Stimulated activated CD4-positive, alpha-beta T cell treated with anti-CD3 and anti-CD28 coated beads, Interleukin-12 subunit alpha, Interleukin-12 subunit beta, amount 100 ng/mL, for 48 hours (primary cell): ENCODE measurements around the gene MLLT10.

Source experiments
- DNase-seq, 3 donors: peaks; one replicate each; pipeline ENCODE4 v3.0.0-alpha.2; 2020; ENCODE audit warnings: low read depth in 2 of 3, low spot score in 1 of 3

Gene MLLT10

DNA sequence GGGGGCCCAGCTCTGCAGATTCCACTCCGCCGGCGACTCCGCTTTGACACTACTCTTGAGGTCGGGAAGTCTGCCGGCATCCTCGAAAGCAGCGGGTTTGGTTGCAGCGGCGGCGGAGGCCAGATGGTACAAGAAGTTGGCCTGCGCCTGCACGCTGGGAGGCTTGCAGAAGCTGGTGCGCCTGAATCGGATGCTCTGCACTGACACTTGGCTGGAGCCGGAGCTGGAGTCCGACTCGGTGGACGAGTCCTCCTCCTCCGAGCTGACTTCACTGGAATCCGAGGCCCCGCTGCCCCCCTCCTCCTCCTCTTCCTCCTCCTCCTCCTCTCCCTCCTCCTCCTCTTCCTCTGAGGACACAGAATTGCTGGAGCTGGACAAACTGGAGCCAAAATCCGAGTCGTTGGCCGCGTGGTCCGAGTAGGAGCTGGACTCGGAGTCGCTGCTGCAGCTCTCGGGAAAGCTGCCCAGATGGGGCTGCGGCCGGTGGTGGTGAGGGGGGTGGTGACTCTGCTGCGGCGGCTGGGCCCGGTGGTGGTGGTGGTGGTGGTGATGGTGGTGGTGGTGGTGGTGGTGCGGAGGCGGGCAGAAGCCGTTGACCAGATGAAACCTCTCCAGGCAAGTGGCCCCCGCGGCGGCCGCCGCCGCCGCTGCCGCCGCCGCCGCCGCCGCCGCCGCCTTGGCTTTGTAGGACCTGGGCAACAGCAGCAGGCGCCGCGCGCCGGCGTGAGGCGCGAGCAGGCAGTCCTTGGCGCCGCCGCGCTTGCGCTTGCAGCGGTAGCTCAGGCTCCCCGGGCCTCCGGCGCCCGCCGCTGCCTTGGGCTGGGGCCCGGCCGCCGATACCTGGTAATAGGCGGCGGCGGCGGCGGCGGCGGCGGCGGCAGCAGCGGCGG is 17.5 kb upstream of the MLLT10 start:
- DNase-seq = no peak

DNA sequence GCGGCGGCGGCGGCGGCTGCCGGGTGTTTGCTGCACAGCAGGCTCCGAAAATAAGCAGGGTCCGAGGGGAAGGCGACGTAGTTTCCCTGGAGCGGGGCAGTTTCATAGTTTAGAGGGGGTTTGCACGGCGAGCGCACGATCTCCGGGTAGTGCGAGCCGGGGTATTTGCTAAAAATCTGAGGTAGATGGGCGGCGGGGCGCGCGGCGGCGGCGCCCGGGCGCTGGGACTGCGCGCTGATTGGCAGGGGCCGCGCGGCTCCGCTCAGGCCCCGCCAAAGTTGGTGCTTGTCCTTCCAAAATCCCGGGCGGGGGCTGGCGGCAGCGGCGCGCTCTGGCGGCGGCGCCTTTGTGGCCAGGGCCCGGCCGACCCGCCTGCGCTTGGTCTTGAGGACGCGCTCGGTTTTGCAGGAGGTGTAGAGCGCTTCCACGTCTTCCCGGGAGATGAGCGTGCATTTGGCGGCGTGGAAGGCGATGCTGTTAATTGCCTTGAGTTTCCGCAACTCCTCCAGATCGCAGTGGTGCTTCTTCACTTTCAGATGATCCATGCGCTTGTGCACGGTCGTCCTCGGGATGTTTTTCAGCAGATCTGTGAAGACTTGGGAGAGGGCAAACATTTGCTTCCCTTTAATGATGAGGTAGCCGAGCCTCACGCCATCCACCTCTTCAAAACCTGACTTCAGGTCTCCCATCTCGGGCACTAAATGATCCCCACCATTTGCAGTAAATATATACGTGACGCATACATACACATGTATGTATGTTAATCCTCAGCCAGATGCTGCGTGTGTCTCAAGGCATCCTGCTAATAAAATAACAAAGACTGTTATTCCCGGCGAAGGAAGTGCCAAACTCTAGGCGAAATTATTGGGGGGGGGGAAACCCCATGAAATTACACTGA is 16.6 kb upstream of the MLLT10 start:
- no peak for DNase-seq

DNA sequence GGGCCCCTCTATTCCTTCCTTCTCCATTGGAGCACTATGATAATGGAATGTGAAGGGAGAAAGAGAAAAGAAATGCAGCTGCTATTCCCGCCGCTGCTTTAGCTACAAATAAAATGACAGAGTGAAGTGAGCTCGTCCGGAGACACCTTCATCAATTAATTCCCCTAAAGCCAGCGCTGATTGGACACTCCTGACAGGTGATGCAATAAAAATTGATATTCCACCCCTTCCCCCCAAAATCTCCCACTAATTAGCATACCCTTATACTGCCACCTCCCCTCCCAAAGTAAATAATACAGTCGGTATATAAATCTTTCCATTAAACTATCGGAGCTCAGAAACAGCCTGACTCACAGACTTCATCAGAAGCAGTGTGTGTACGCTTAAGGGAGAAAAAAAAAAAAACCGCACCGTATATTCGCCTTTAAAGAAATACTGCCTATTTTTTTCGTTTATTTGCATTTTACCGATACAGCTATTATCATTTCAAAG is 15.8 kb upstream of the MLLT10 start:
- DNase-seq = no peak

DNA sequence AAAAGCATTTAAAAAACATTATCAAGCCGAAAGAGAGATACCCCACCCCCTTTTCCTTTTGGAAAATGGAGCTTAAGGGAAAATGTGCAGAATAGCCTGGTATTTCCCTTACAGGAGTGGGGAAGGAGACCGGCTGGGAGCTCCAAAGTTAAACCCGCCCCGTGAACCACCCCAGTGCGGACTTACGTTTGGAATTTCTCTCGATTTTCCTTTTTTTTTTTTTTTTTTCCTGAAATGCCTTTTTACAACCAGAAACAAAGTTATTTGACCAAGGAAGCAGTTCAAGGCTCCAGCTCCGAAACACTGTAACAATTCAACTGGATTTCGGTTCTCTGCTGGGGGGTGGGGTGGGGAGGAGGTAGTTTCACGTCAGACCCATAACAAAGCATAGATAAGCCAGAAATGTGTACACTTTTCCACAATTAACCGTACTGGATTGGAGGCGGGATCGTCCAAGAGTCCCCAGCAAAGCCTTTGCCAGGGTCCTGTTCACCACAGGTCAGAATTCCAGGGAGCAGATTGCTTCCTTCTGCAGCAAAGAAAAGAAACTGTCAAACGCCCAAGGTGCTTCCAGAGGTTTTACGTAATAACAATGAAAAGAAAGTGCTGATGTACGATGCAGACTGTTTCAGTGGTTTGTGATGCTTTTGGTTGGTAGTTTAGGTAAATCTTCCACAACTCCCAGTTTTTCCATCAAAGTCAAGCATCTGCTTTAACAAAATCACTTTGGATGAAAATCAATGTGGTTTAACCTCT is 15.2 kb upstream of the MLLT10 start:
- no peak for DNase-seq

DNA sequence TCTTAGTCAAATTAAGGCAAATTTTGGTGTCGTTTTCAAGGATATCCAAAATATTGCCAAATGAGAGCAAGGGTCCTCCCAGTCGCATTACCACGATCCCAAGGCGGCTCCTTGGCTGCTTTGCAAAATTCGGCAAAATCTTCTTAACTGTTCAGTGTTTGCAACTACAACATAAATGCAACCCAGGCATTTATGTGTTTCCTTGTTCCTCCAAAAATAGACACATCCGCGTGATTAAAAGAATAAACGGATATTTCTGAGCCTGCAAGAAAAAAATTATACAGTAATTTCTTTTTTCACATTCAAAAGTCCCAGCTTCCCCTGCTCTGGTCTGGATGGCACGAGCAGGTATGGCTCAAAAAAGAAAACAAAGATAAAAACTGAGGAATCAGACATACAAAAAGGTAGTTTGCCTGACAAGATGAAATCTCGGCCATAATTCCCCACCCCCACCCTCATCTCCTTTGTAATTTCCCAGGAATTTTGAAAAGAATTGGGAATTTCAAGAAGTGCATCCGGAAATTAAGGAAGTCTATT is 14.6 kb upstream of the MLLT10 start:
- DNase-seq = no peak

DNA sequence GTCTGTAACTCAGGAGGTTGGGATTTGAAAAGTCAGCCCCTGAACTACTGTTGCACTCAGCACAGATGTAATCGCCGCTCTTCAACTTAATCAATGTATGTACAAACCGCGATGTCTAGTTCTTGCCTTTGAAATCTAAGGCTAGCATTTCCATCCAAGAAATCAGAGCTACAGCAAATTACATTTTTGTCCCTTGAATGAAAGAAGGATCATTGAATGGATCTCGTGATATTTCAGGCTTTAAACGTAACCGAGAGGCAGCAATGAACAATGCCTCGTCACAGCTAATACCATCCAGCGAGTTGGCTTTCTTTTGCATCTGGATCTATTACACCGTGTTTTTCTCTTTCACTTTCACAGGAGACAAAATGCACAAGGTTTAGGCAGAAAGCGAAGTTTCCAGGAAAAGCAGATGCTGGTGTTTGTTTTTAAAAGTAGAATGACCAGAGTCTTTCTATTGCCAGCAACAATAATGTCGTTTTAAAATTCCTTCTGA is 14.0 kb upstream of the MLLT10 start:
- DNase-seq = no peak

DNA sequence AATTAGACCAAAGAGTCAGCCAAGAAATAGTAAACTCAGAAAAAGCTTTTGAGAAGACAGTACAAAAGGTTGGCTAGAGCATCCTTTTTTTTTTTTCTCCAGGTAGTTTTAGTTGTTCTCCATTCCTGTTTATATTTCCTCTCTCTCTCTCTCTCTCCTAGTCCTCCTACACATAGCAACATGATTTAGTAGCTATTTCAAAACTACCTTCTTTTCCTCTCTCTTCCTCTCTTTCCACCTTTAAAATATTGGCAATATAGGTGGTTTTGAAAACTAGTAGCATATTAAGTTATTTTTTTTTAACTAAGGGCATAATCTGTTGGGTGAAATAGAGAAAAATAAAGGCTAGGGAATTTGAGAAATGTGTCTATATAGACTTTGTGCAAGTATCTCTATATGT is 13.5 kb upstream of the MLLT10 start:
- no peak for DNase-seq

DNA sequence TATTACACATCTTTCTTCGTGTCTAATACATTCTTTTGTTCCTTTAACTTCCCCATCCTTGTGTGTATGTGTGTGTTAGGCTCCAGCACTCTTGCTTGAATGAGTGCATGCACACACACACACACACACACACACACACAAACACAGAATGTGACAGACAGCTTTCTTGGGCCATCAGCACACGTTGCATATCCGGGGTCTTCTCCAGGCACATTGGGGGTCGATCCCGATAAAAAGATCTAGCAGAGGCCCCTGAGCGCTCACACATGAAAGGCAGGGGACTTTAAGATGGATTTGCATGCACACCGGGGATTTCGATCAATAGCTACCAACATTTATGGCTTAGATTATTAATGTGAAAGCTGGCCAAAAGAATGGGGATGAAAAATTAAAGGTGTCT is 13.1 kb upstream of the MLLT10 start:
- DNase-seq = no peak

DNA sequence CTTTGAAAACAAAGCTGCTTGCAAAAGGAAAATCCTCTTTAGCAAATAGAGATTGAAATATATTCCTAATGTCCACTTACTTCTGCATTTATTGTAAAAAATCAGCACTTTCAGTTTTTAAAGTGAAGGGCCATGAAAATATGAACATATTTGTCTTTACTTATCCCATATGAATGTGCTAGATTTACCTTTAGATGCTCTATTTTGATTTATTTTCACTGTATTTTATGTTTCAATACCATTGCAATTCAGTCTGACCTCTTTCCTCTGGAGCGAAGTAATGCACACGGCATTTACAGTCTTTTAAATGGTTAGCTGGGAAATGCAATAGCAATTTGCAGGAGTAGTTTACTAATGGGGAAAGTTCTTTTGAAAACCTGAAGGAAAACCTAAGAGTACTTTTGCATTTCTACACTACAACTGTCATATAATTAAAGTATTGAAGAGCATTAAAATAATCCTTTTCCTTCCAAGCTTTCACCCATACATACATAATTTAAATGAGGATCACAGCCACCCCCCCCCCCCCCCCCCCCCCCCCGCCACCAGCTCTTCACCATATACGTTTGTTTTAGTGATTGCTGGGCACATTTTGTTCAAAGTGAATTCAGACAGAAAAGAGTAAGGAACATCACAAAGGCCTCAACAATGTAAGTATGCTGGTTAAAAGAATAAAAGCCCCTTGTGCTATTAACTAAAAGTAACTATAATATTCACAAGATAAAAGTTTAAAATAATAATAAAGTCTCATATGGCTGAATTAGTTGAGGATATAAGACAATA is 12.1 kb upstream of the MLLT10 start:
- no peak for DNase-seq

DNA sequence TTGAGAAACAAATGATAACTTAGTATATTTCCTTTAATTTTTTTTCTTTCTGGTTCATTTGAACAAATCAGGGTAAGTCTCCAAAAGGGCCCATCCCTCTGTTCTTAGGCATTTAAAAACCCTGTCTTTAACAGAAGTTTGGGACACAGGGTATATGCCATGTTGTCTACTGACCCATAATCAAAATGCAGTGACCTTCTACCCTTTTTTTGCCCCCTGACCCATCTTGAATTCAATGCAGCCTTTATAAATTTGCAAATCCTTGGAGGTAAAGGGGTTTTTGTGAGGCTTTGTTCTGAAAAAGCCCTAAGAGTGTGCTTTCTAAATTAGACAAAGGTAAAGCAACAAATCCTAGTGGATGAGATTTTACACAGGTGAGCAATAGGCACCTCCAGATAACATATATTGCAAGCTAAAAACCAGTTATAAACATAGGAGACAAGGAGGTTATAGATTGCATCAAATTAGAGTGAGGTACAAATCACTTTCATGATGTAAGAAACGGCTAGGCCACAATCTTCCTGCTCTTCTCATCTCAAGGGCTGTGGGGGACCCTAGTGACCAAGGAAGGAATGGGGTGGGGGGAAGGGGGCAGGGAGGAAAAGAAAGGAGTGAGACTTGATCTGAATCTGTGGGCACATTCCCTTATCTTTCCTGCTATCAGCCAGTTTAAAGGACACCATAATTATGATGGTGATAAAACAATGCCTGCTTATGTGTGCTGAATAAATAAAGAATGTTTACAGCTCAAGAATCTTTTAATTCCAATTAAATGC is 11.2 kb upstream of the MLLT10 start:
- no peak for DNase-seq

DNA sequence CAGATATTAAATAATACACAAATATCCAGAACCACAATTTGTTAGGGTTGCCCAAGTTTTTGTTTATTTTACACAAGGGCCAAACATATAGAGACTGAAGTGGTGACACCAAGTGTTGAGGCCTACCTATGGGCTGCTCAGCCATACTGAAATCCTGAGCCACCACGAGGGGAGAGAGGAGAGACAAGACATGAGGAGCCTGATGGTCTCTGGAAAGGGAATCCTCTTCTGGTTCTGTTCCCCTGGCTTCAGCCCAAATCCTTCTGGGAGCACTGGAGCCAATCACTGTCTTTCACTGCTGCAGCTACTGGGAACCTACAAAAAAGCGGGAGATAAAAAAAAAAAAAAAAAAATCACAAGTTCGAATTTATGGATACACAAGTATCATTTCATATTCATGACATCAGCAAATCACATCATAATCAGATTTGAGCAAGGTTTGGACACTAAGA is 10.4 kb upstream of the MLLT10 start:
- no peak for DNase-seq

DNA sequence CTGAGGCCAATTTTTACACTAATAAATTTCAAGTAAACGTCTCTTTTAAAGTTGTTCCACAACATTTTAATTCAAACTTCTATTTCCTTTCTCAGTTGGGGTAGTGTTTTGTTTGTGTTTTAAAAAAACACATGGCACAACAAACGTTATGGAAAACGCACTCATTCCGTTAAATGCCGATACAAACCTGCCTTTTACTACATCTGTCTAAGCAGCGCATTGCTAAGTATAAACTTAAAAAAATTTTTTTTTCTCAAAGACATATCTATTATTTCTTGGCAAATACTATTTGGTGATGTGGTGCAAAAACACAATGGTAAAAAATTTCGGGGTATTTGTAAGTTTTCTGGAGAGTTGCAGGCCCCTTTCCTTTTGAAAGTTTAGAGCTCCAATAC is 9.9 kb upstream of the MLLT10 start:
- DNase-seq = no peak

DNA sequence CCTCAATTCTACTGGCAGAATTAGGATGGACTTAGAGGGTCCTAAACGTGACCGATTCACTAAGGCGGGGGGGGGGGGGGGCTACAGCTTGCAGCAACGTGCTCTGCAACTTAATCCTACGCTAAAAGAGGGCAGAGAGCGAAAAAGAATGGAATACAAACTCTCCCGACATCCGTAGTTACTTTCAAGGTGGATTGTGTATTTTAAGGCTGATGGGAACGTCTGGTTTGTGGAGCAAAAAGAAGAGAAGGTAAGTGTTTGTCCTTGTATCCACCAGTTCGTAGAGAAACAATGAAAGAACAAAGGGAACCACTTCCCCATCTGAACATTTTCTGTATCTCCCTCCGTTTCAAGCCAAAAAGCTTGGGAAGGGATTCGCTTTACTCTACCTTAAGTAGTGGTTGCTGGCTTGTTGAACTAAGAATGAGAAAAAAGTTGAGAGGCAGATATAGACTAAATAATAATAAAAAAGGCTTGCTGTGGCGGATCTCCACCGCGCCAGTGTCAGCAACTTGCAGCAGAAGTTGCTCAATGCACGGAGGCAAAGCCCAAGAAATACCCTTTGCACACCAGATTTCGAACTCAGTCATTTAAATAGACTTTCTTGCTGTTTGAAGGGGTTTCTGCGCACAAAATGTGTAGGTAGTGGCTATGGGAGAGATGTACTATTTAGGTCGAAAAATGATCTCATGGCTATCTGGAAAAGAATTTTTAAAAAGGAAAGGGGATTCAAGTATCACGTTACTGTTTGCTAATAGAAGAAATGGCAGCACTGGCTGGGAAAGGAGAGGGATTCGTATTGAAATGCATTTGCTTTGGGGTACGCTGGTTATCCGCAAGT is 9.3 kb upstream of the MLLT10 start:
- no peak for DNase-seq

DNA sequence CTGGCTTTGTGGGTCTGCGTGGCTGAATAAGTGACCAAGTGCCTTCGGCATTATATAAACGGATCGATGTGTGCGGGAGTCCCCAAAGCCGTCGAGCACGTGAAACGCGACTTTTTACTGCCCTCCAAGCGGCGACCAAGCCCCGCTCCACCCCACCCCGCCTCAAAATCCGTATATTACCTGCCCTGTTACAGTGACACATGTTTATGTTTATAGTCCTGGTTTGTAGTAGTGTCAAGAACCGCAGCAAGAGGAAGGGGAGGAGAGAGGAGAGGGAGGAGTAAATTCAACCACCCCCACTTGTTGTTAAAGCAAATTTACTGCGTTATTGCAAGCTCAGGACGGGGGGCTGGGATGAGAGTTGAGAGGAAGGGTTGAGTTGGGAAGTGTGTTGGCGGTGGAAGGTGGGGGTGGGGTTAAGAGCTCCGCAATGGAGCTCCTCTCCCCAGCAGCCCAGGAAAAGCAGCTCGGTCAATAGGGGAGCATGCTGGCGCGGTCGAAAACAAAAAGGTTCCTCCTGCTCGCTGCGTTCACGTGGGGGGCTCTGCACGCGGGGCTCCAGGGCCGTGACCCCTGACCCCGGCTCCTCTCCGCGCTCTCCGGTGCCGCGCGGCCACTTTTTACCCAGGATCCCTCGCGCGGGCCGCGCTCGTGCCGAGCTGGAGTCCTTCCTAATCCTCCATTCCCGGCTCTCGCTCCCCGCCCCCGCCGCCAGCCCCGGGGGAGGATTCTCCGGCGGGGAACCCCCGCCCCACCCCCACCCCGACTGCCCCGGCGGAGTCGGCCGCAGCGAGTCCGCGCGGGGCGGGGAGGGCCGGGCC is 8.5 kb upstream of the MLLT10 start, which contains the start of gene SKIDA1:
SKIDA1 (minus strand) TSS at position 316 of the 821 bp plus-strand sequence. CDS start 7,860 bp downstream, outside the sequence.
- peak in 1 of 3 donors; percentile 66 for DNase-seq

DNA sequence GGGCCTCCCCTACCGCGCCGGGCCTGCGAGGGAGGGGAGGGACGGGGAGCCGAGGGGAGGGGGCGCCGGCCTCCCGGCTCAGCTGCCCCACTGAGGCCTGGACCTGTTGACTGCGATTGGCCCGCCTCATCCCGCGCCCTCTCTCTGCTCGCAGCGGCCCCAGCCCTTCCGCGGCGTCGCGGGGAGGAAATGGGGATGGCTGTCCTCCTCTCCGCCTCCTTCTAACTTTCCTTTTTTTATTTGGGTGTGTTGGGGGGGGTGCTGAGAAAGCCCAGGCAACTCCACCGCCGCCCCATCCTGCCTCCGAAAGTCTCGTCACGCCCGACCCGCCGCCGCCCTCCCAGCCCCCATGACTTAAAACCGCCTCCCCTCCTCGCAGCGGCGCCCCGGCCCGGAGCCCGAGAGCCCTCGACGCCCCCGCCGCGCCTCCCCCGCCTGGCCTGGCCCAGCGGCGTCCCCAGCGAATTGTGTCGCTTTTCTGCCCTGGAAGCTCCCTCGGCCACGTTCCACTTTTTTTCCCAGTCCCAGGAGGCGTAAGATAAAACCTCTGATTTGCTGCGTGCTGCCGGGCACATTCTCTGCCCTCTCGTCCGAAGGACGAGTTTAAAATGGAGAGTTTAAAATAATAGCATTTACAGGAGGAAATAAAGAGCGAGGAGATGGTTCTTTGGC is 7.7 kb upstream of the MLLT10 start:
- peak in 1 of 3 donors; percentile 57 for DNase-seq

DNA sequence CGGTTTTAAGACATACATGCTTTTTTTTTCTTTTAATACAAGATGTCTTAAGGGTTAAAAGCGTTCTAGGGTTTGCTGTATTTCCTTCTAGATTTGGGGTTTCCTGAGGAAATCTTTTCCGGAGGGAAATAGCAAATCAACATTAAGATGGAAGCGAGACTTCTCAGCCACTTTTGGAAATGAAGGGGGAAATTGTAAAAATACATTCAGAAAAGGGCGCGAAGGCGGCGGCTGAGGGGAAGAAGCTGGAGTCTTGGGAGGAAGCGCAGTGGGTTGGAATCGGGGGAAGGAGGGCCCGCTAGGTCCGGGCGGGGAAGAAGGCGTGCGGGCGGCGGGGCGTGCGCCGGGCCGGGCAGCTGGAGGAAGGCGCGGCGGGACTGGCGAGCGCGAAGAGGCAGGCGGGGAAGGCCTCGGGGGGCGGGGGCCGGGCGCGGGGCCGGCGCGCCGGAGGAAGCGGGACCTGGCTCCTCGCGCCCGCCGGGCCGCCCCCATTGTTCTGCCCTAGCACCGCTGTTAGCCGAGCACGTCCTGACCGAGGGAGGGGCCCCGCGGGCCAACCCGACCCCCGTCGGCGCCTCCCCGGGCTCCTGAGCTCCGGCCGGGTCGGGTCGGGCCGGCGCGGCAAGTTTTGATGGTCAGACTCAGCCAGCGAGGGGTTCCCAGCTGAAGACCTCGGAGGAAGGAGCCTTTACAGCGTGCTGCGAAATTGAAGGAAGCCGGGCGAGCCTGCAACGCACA is 7.0 kb upstream of the MLLT10 start:
- peak in 1 of 3 donors; percentile 45 for DNase-seq
